GM23338 (cell line): ENCODE data around the gene GALNT7. TPM values are rescaled to one million over a fixed set of nuclear protein-coding genes. Genes with fewer than 3 reads are reported as not detected.

ENCODE experiments used
- ATAC-seq: fragments of 200-7000 bp; cut with Tn5 transposase; 3 replicates; pipeline ENCODE4 v1.9.1; 2020
- DNase-seq: peaks from one replicate; pipeline ENCODE4 v3.0.0-alpha.2; 2015; ENCODE audit warnings: low spot score
- H2AFZ ChIP-seq: fragments of 200-600 bp; sonication (generic); 2 replicates; pipeline ENCODE4 v1.8.0; 2016; ENCODE audit warnings: antibody characterized with exemption, mild to moderate bottlenecking, moderate library complexity
- H3F3A ChIP-seq: fragments of 200-600 bp; sonication (generic); replicated peaks from 2 replicates; pipeline ENCODE4 v1.8.0; 2017; ENCODE audit warnings: antibody characterized with exemption, mixed run types, low read depth
- H3K27ac ChIP-seq: fragments of 200-600 bp; sonication (generic); 2 replicates; pipeline ENCODE4 v1.6.1; 2016; ENCODE audit warnings: low read depth
- H3K27me3 ChIP-seq: fragments of 200-600 bp; sonication (generic); 2 replicates; pipeline ENCODE4 v1.8.0; 2016; ENCODE audit warnings: mild to moderate bottlenecking, mixed run types, moderate library complexity; ENCODE audit not compliant: insufficient read depth
- H3K36me3 ChIP-seq: fragments of 200-600 bp; sonication (generic); 2 replicates; pipeline ENCODE4 v1.8.0; 2016; ENCODE audit warnings: mild to moderate bottlenecking; ENCODE audit not compliant: insufficient read depth
- H3K4me1 ChIP-seq: fragments of 200-600 bp; sonication (generic); 2 replicates; pipeline ENCODE4 v1.8.0; 2016; ENCODE audit warnings: mild to moderate bottlenecking, moderate library complexity; ENCODE audit not compliant: insufficient read depth
- H3K4me2 ChIP-seq: fragments of 200-600 bp; sonication (generic); 2 replicates; pipeline ENCODE4 v1.7.1; 2017; ENCODE audit warnings: mixed run types
- H3K4me3 ChIP-seq: fragments of 200-600 bp; sonication (generic); 2 replicates; pipeline ENCODE4 v1.6.1; 2016; ENCODE audit warnings: mixed run types
- H3K79me2 ChIP-seq: fragments of 200-600 bp; sonication (generic); replicated peaks from 2 replicates; pipeline ENCODE4 v1.8.0; 2017; ENCODE audit warnings: mild to moderate bottlenecking; ENCODE audit not compliant: insufficient read depth
- H3K9me2 ChIP-seq: fragments of 200-600 bp; sonication (generic); 2 replicates; pipeline ENCODE4 v1.8.0; 2017; ENCODE audit not compliant: insufficient read depth
- H4K20me1 ChIP-seq: fragments of 200-600 bp; sonication (generic); replicated peaks from 2 replicates; pipeline ENCODE4 v1.8.0; 2017; ENCODE audit warnings: mild to moderate bottlenecking; ENCODE audit not compliant: insufficient read depth
- H3K27ac Mint-ChIP-seq: 2 replicates; pipeline ENCODE4 v1.8.0; 2020; ENCODE audit warnings: inconsistent platforms, mild to moderate bottlenecking, moderate library complexity, mixed read lengths
- H3K27me3 Mint-ChIP-seq: 3 replicates; pipeline ENCODE4 v1.8.0; 2022; ENCODE audit warnings: low read depth, mild to moderate bottlenecking, moderate library complexity, mixed read lengths, inconsistent platforms; ENCODE audit not compliant: insufficient read depth, poor library complexity
- H3K36me3 Mint-ChIP-seq: 3 replicates; pipeline ENCODE4 v1.8.0; 2021; ENCODE audit warnings: low read depth, mild to moderate bottlenecking, inconsistent platforms, moderate library complexity, mixed read lengths
- H3K4me1 Mint-ChIP-seq: 3 replicates; pipeline ENCODE4 v1.8.0; 2020; ENCODE audit warnings: mild to moderate bottlenecking, inconsistent platforms, mixed read lengths
- H3K4me3 Mint-ChIP-seq: 3 replicates; pipeline ENCODE4 v1.8.0; 2021; ENCODE audit warnings: moderate library complexity, mild to moderate bottlenecking, inconsistent platforms, mixed read lengths
- H3K9me3 Mint-ChIP-seq: 3 replicates; pipeline ENCODE4 v1.8.0; 2020; ENCODE audit warnings: moderate library complexity, mild to moderate bottlenecking, inconsistent platforms, mixed read lengths
- EZH2 ChIP-seq: fragments of 200-600 bp; sonication (generic); IDR thresholded peaks from one replicate; pipeline ENCODE4 v1.8.0; 2017; ENCODE audit warnings: antibody characterized with exemption, mild to moderate bottlenecking, low read depth; ENCODE audit not compliant: unreplicated experiment
- EZH2phosphoT487 ChIP-seq: fragments of 200-600 bp; sonication (generic); IDR thresholded peaks from one replicate; pipeline ENCODE4 v1.8.1; 2018; ENCODE audit warnings: antibody characterized with exemption; ENCODE audit not compliant: unreplicated experiment
- JUNB ChIP-seq: IDR thresholded peaks from one replicate; pipeline ENCODE4 v1.6.1; 2016; ENCODE audit warnings: antibody characterized with exemption; ENCODE audit not compliant: unreplicated experiment
- NANOG ChIP-seq: IDR thresholded peaks from 2 replicates; pipeline ENCODE4 v1.6.1; 2016; ENCODE audit warnings: antibody characterized with exemption, borderline replicate concordance
- POLR2AphosphoS5 ChIP-seq: IDR thresholded peaks from 2 replicates; pipeline ENCODE4 v1.6.1; 2016; ENCODE audit warnings: antibody characterized with exemption, low read depth
- STAT1 ChIP-seq: IDR thresholded peaks from one replicate; pipeline ENCODE4 v1.6.1; 2016; ENCODE audit warnings: antibody characterized with exemption; ENCODE audit not compliant: unreplicated experiment
- ZNF114 ChIP-seq: fragments of 250-450 bp; sonication (Bioruptor Pico); IDR thresholded peaks from 2 replicates; pipeline ENCODE4 v1.5.0; 2020; ENCODE audit warnings: mild to moderate bottlenecking, moderate library complexity
- ZNF331 ChIP-seq: fragments of 250-450 bp; sonication (Bioruptor Pico); IDR thresholded peaks from 2 replicates; pipeline ENCODE4 v1.5.0; 2020; ENCODE audit warnings: low read depth, mild to moderate bottlenecking, moderate library complexity
- polyA plus RNA-seq: library from polyadenylated mRNA; unstranded; fragments of >200 nt; fragmentation: Nextera tagmentation; extraction: Ambion mirVana; gene quantifications from 2 replicates; pipeline ENCODE4 v1.2.1, GENCODE V29; 2016
- total RNA-seq: library from RNA; depleted of rRNA; stranded (reverse); fragments of >200 nt; shearing (Covaris generic); gene quantifications from 2 replicates; pipeline ENCODE4 v1.2.3, GENCODE V29; 2014
- TF ChIP-seq, protein P1 (sequence below), 2 experiments: fragments of 200-600 bp in 1 of 2; sonication (generic) in 1 of 2; conservative IDR thresholded peaks; 2 replicates each; pipeline versions ENCODE4 v1.5.1 to v1.6.1; 2016 to 2017; ENCODE audit warnings: antibody characterized with exemption in 2 of 2, low read depth in 2 of 2, mild to moderate bottlenecking in 2 of 2, moderate library complexity in 1 of 2
- TF ChIP-seq, protein P2 (sequence below): IDR thresholded peaks from one replicate; pipeline ENCODE4 v1.6.1; 2018; ENCODE audit warnings: antibody characterized with exemption; ENCODE audit not compliant: unreplicated experiment
- TF ChIP-seq, protein P3 (sequence below): IDR thresholded peaks from 2 replicates; pipeline ENCODE4 v1.6.1; 2016; ENCODE audit warnings: antibody characterized with exemption

GALNT7 gene
- total and polyA plus RNA-seq, 2 experiments from 2014 or later, result 31.8 to 72.2 TPM

DNA sequence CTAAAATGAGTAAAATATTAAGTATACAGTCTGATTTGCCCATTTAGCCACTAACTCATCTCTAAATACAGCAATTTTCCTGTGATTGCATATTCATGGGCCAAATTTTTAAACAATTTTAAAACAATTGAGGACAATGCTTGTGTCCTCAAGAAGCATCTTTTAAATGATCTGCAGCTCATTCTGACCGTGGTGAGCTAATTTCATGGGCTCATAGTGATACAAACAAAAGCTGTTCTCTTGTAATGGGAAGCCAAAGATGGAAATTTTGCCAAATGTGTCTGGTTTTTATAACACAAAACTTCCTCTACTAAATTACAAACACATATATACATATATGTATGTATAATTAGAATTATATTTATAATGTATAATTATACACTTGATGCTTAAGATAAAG, 125.8 kb downstream of the GALNT7 start:
- Histone ChIP-seq H4K20me1 (0 out of 2 replicates have a peak, but pooled peaks cover 4% of the 10 kb centered on the region), H2AFZ (no peak overlapping the region), H3K27me3 (no peaks in the 10 kb centered on the region), H3K9me2 (no peaks in the 10 kb centered on the region), H3K27ac (no peak overlapping the region), H3K4me3 (no peak overlapping the region), H3F3A (no peaks in the 10 kb centered on the region), H3K4me2 (no peak overlapping the region), H3K4me1 (no peaks in the 10 kb centered on the region), H3K36me3 (no peaks in the 10 kb centered on the region), H3K79me2 (peaks cover 19% of the 10 kb centered on the region; the same call in 1 of the 2 replicates)
- TF ChIP-seq JUNB, result no peak
- TF ChIP-seq STAT1, result no peak
- no peak for TF ChIP-seq POLR2AphosphoS5
- no peak for TF ChIP-seq ZNF114 (CRISPR knock-in tag)
- no peak for TF ChIP-seq EZH2phosphoT487
- TF ChIP-seq NANOG, result no peak
- no peaks in the 10 kb centered on the region for H3K27me3 Mint-ChIP-seq
- no peaks in the 10 kb centered on the region for H3K9me3 Mint-ChIP-seq
- H3K27ac Mint-ChIP-seq, result no peak overlapping the region
- H3K4me1 Mint-ChIP-seq, result peaks cover 7% of the 10 kb centered on the region; the same call in 2 of the 3 replicates
- DNase-seq (no peak), ATAC-seq (no peak)
- H3K36me3 Mint-ChIP-seq, result peaks cover 13% of the 10 kb centered on the region; the same call in 2 of the 3 replicates
- H3K4me3 Mint-ChIP-seq, result no peak overlapping the region

DNA sequence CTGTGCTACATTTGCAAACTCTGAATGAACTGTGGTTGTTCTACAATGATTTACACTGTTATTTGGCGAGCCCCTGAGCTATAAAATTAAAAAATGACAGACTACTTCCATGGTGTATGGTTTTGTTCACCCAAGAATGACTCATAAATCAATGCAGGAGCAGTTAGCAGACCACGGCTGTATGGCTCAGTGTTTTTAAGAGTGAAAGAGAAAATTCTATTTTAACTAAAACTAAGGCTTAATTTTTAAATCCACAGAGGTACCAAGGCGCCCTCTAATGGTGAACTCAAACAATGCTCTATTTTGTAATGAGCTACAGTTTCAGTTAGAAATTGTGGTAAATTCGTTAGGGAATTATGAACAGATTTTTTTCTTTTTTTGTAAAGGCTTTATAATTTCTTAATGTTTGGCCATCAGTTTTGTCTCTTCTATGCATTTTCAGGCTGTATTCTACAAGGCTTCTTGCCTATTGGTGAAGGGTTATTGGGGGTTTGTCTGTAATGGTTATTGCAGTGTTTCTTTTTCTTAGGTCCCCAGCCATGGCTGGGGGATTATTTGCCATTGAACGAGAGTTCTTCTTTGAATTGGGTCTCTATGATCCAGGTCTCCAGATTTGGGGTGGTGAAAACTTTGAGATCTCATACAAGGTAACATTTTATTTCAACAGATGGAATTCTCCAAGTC, 133.0 kb downstream of the GALNT7 start:
- TF ChIP-seq, protein P1, sequence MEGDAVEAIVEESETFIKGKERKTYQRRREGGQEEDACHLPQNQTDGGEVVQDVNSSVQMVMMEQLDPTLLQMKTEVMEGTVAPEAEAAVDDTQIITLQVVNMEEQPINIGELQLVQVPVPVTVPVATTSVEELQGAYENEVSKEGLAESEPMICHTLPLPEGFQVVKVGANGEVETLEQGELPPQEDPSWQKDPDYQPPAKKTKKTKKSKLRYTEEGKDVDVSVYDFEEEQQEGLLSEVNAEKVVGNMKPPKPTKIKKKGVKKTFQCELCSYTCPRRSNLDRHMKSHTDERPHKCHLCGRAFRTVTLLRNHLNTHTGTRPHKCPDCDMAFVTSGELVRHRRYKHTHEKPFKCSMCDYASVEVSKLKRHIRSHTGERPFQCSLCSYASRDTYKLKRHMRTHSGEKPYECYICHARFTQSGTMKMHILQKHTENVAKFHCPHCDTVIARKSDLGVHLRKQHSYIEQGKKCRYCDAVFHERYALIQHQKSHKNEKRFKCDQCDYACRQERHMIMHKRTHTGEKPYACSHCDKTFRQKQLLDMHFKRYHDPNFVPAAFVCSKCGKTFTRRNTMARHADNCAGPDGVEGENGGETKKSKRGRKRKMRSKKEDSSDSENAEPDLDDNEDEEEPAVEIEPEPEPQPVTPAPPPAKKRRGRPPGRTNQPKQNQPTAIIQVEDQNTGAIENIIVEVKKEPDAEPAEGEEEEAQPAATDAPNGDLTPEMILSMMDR (conservative IDR thresholded peaks at IDR 0.05; ENCODE audit: low read depth in 2 of 2), result peak; percentile 63 to 99
- no peak for TF ChIP-seq ZNF114 (CRISPR knock-in tag)
- DNase-seq, result peak; percentile 63
- Mint-ChIP-seq H3K27me3 (peaks cover 2% of the 10 kb centered on the region), H3K4me3 (no peak overlapping the region), H3K4me1 (peaks cover 9% of the 10 kb centered on the region), H3K27ac (peak overlapping the region; percentile 73), H3K36me3 (peaks cover 57% of the 10 kb centered on the region), H3K9me3 (peaks cover 3% of the 10 kb centered on the region; the same call in 1 of the 3 replicates)
- H2AFZ ChIP-seq, result no peak overlapping the region
- no peaks in the 10 kb centered on the region; the same call in 1 of the 2 replicates for H4K20me1 ChIP-seq
- H3K4me3 ChIP-seq, result no peak overlapping the region
- H3K4me1 ChIP-seq, result no peaks in the 10 kb centered on the region; the same call in 1 of the 2 replicates
- H3K36me3 ChIP-seq, result peaks cover 7% of the 10 kb centered on the region; the same call in 1 of the 2 replicates
- no peak overlapping the region; the same call in 1 of the 2 replicates for H3K27ac ChIP-seq
- no peak overlapping the region for H3K4me2 ChIP-seq
- H3K9me2 ChIP-seq, result no peaks in the 10 kb centered on the region
- no peak for ATAC-seq
- no peaks in the 10 kb centered on the region for H3F3A ChIP-seq
- peaks cover 11% of the 10 kb centered on the region; the same call in 1 of the 2 replicates for H3K79me2 ChIP-seq
- no peaks in the 10 kb centered on the region for H3K27me3 ChIP-seq

DNA sequence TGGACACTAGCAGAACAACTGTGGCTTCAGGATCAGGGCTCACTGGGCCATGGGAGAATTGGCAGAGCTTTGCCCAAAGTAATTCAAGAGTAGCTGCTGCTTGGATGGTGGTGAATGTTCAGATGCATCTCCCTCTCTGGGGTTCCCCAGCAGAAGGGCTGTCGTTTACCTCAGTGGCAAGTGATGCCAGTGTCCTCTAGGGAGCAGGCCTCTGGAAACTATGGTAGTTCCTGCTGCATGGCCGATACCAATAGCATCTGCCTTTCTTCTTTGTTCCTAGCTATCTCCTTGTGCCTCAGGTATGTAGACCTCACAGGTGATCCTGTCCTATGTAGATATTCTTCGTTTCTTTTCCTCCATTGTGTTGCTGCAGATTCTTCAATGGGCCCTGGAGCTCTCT, 139.2 kb downstream of the GALNT7 start:
- DNase-seq (no peak), ATAC-seq (peak; percentile 59)
- H3K79me2 ChIP-seq, result peaks cover 11% of the 10 kb centered on the region; the same call in 1 of the 2 replicates
- H2AFZ ChIP-seq, result no peak overlapping the region
- Mint-ChIP-seq H3K4me1 (peaks cover 11% of the 10 kb centered on the region), H3K36me3 (peaks cover 72% of the 10 kb centered on the region), H3K27ac (no peak overlapping the region), H3K9me3 (peaks cover 7% of the 10 kb centered on the region; the same call in 1 of the 3 replicates), H3K27me3 (peaks cover 7% of the 10 kb centered on the region), H3K4me3 (no peak overlapping the region)
- no peaks in the 10 kb centered on the region for H4K20me1 ChIP-seq
- no peak overlapping the region for H3K27ac ChIP-seq
- no peaks in the 10 kb centered on the region for H3K27me3 ChIP-seq
- no peaks in the 10 kb centered on the region for H3K9me2 ChIP-seq
- H3K4me2 ChIP-seq, result no peak overlapping the region
- no peaks in the 10 kb centered on the region for H3F3A ChIP-seq
- H3K4me1 ChIP-seq, result 0 out of 2 replicates have a peak, but pooled peaks cover 7% of the 10 kb centered on the region
- no peak overlapping the region for H3K4me3 ChIP-seq
- H3K36me3 ChIP-seq, result peaks cover 7% of the 10 kb centered on the region; the same call in 1 of the 2 replicates
- TF ChIP-seq ZNF331 (no peak), JUNB (no peak), NANOG (no peak), POLR2AphosphoS5 (no peak), STAT1 (no peak), ZNF114 (CRISPR knock-in tag) (no peak), EZH2 (no peak)
- TF ChIP-seq, protein P2, sequence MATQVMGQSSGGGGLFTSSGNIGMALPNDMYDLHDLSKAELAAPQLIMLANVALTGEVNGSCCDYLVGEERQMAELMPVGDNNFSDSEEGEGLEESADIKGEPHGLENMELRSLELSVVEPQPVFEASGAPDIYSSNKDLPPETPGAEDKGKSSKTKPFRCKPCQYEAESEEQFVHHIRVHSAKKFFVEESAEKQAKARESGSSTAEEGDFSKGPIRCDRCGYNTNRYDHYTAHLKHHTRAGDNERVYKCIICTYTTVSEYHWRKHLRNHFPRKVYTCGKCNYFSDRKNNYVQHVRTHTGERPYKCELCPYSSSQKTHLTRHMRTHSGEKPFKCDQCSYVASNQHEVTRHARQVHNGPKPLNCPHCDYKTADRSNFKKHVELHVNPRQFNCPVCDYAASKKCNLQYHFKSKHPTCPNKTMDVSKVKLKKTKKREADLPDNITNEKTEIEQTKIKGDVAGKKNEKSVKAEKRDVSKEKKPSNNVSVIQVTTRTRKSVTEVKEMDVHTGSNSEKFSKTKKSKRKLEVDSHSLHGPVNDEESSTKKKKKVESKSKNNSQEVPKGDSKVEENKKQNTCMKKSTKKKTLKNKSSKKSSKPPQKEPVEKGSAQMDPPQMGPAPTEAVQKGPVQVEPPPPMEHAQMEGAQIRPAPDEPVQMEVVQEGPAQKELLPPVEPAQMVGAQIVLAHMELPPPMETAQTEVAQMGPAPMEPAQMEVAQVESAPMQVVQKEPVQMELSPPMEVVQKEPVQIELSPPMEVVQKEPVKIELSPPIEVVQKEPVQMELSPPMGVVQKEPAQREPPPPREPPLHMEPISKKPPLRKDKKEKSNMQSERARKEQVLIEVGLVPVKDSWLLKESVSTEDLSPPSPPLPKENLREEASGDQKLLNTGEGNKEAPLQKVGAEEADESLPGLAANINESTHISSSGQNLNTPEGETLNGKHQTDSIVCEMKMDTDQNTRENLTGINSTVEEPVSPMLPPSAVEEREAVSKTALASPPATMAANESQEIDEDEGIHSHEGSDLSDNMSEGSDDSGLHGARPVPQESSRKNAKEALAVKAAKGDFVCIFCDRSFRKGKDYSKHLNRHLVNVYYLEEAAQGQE, result no peak
- TF ChIP-seq, protein P3, sequence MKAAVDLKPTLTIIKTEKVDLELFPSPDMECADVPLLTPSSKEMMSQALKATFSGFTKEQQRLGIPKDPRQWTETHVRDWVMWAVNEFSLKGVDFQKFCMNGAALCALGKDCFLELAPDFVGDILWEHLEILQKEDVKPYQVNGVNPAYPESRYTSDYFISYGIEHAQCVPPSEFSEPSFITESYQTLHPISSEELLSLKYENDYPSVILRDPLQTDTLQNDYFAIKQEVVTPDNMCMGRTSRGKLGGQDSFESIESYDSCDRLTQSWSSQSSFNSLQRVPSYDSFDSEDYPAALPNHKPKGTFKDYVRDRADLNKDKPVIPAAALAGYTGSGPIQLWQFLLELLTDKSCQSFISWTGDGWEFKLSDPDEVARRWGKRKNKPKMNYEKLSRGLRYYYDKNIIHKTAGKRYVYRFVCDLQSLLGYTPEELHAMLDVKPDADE, result no peak
